ENCODE measurements around the gene FCER2. TPM values are rescaled to one million over a fixed set of nuclear protein-coding genes. Genes with fewer than 3 reads are reported as not detected.
A peak's percentile ranks its signal among the peaks of the same experiment; 100 is the strongest.

Gene FCER2
- total RNA-seq, 3 donors from 2014 or later (not counting 1 experiment from before 2014, with no cell fraction given) = 0.52 to 1.2 (median 1.0) TPM

GRCh38 chr19:7699003-7699402, 2.9 kb downstream of the FCER2 start:
- no peaks in the 10 kb centered on the region for H3K36me3 Mint-ChIP-seq
- no peak overlapping the region for H3K27ac ChIP-seq (ENCODE audit: low read length)

DNA sequence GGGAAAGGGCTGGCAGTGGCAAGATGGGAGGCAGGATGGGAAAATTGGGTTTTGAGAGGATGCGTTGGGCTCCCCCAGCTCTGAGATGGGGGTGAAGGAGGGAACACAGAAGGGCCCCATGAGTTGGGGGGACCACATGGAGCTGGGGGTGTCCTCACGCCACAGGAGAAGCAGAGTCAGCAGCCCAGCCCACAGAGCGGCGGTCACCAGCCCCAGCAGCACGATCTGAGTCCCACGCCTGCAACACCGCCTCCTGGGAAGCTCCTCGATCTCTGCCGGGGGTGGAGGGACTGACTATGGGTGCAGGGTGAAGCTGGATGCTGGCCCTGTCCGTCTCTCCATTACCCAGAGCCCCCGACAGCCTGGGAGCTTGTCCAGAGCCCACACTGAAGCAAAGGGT, 3.3 kb downstream of the FCER2 start:
- Histone ChIP-seq H3K27me3 (ENCODE audit: control insufficient read depth, insufficient read depth, low read length) (no peaks in the 10 kb centered on the region), H3K27ac (ENCODE audit: low read length) (no peak overlapping the region), H3K4me1 (ENCODE audit: control insufficient read depth, insufficient read depth, low read length) (peaks cover 40% of the 10 kb centered on the region), H3K4me3 (ENCODE audit: low read length) (no peak overlapping the region), H3K9me3 (ENCODE audit: control insufficient read depth, insufficient read depth, low read length) (peaks cover under 1% of the 10 kb centered on the region), H3K36me3 (ENCODE audit: control insufficient read depth, insufficient read depth, low read length) (no peaks in the 10 kb centered on the region)
- intact Hi-C loops (cut with micrococcal nuclease) = no loop called here
- DNase-seq (no peak), ATAC-seq (no peak)
- no peaks in the 10 kb centered on the region for H3K4me1 Mint-ChIP-seq
- H3K27me3 Mint-ChIP-seq (ENCODE audit: low read depth in 2 of 2) = peaks cover 13 to 21% of the 10 kb centered on the region in 2 donors
- TF ChIP-seq CTCF (IDR thresholded peaks at IDR 0.05) = no peak
- no peaks in the 10 kb centered on the region for H3K36me3 Mint-ChIP-seq
- WGBS (ENCODE audit: insufficient coverage) = 64% methylated on average over 11 of the region's 11 CpGs
- H3K9me3 Mint-ChIP-seq = no peaks in the 10 kb centered on the region
- no peak overlapping the region for H3K27ac Mint-ChIP-seq
- no peak overlapping the region for H3K4me3 Mint-ChIP-seq

More at GRCh38 chr19:7699003-7699402, 2.9 kb downstream of the FCER2 start:
- Histone ChIP-seq H3K4me3 (ENCODE audit: low read length) (no peak overlapping the region), H3K9me3 (ENCODE audit: control insufficient read depth, insufficient read depth, low read length) (no peaks in the 10 kb centered on the region), H3K27me3 (ENCODE audit: control insufficient read depth, insufficient read depth, low read length) (no peaks in the 10 kb centered on the region), H3K4me1 (ENCODE audit: control insufficient read depth, insufficient read depth, low read length) (peaks cover 40% of the 10 kb centered on the region), H3K36me3 (ENCODE audit: control insufficient read depth, insufficient read depth, low read length) (no peaks in the 10 kb centered on the region)
- no peak for TF ChIP-seq CTCF (IDR thresholded peaks at IDR 0.05)
- no peak for ATAC-seq
- DNase-seq = no peak
- intact Hi-C loops (cut with micrococcal nuclease) = no loop called here
- no peak overlapping the region for H3K4me3 Mint-ChIP-seq
- peak overlapping the region in 1 of 2 donors; percentile 52 for H3K27ac Mint-ChIP-seq
- 55% methylated on average over 2 of the region's 2 CpGs for WGBS (ENCODE audit: insufficient coverage)
- peaks cover 13 to 21% of the 10 kb centered on the region in 2 donors for H3K27me3 Mint-ChIP-seq (ENCODE audit: low read depth in 2 of 2)
- H3K4me1 Mint-ChIP-seq = no peaks in the 10 kb centered on the region
- H3K9me3 Mint-ChIP-seq = no peaks in the 10 kb centered on the region

DNA sequence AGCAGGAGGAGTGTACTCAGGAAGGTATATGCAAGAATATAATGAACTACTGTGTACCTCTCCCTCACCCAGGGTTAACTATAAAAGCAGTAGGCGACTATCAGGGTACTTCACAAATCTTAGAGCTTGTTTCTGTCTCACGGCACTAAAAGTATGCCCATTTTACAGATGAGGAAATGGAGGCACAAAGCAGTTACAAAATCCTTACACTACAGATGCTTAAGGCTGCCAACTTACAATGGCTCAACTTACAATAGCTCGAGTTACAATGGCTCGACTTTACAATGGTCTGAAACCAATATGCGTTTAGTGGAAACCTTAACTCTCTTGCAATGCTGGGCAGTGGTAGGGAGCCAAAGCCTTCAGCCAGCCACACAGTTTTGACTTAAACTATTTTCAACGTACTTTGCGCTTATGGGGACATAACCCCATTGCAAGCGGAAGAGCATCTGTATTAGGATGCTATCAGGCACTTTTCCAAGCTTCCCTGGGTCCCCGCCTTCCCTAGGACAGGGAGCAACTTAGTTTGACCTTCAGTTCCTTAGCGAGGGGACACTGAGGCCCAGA, 4.1 kb downstream of the FCER2 start:
- no peaks in the 10 kb centered on the region for H3K9me3 Mint-ChIP-seq
- no peaks in the 10 kb centered on the region for H3K36me3 ChIP-seq (ENCODE audit: control insufficient read depth, insufficient read depth, low read length)
- no peak overlapping the region for H3K4me3 Mint-ChIP-seq
- ATAC-seq (peak in 1 of 3 donors; percentile 7), DNase-seq (no peak)
- H3K27me3 Mint-ChIP-seq (ENCODE audit: low read depth in 2 of 2) = peaks cover 13 to 21% of the 10 kb centered on the region in 2 donors
- intact Hi-C loops (cut with micrococcal nuclease) = no loop called here
- no peak overlapping the region for H3K27ac Mint-ChIP-seq
- H3K27me3 ChIP-seq (ENCODE audit: control insufficient read depth, insufficient read depth, low read length) = no peaks in the 10 kb centered on the region
- no peaks in the 10 kb centered on the region for H3K36me3 Mint-ChIP-seq
- no peaks in the 10 kb centered on the region for H3K4me1 Mint-ChIP-seq
- TF ChIP-seq CTCF (IDR thresholded peaks at IDR 0.05) = no peak
- H3K27ac ChIP-seq (ENCODE audit: low read length) = no peak overlapping the region
- no peak overlapping the region for H3K4me3 ChIP-seq (ENCODE audit: low read length)
- WGBS (ENCODE audit: insufficient coverage) = 89% methylated on average over 10 of the region's 10 CpGs
- peaks cover 43% of the 10 kb centered on the region for H3K4me1 ChIP-seq (ENCODE audit: control insufficient read depth, insufficient read depth, low read length)
- H3K9me3 ChIP-seq (ENCODE audit: control insufficient read depth, insufficient read depth, low read length) = peaks cover 8% of the 10 kb centered on the region

DNA sequence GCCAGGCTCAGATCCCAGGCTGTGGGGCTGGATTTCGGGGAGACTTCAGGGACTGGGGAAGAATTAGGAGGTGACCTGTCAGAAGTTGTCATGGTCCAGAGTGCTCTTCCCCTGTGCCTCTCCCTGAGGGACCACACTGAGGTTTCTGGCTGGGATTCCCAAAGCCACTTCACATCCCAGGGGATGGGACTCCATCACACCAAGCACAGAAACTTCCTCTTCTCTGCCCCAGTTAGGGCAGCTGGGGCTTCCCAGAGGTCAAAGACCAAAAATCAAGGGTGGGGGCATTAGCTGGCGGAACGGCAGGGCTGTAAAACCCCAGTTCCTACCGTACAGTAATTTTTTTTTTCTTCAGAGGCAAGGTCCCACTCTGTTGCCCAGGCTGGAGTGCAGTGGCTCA, 7.4 kb downstream of the FCER2 start:
- no peak overlapping the region for H3K27ac Mint-ChIP-seq
- 64% methylated on average over 4 of the region's 4 CpGs for WGBS (ENCODE audit: insufficient coverage)
- H3K4me3 Mint-ChIP-seq = no peak overlapping the region
- ATAC-seq (no peak), DNase-seq (no peak)
- no peaks in the 10 kb centered on the region for H3K9me3 Mint-ChIP-seq
- no peaks in the 10 kb centered on the region for H3K4me1 Mint-ChIP-seq
- Histone ChIP-seq H3K27me3 (ENCODE audit: control insufficient read depth, insufficient read depth, low read length) (no peaks in the 10 kb centered on the region), H3K4me1 (ENCODE audit: control insufficient read depth, insufficient read depth, low read length) (peaks cover 47% of the 10 kb centered on the region), H3K27ac (ENCODE audit: low read length) (no peak overlapping the region), H3K36me3 (ENCODE audit: control insufficient read depth, insufficient read depth, low read length) (no peaks in the 10 kb centered on the region), H3K9me3 (ENCODE audit: control insufficient read depth, insufficient read depth, low read length) (peaks cover 40% of the 10 kb centered on the region), H3K4me3 (ENCODE audit: low read length) (no peak overlapping the region)
- intact Hi-C loops (cut with micrococcal nuclease) = loop anchor here (5.0 kb wide), 1 partner anchor 502 kb away; no protein-coding TSS in a partner anchor
- no peaks in the 10 kb centered on the region for H3K36me3 Mint-ChIP-seq
- peaks cover 6 to 12% of the 10 kb centered on the region in 2 donors for H3K27me3 Mint-ChIP-seq (ENCODE audit: low read depth in 2 of 2)
- no peak for TF ChIP-seq CTCF (IDR thresholded peaks at IDR 0.05)
